ENCODE data around the gene TAF9B. TPM values are rescaled to one million over a fixed set of nuclear protein-coding genes. Genes with fewer than 3 reads are reported as not detected.

TAF9B gene
- total RNA-seq, 1 experiment from 2014 or later: 20.2 TPM

DNA sequence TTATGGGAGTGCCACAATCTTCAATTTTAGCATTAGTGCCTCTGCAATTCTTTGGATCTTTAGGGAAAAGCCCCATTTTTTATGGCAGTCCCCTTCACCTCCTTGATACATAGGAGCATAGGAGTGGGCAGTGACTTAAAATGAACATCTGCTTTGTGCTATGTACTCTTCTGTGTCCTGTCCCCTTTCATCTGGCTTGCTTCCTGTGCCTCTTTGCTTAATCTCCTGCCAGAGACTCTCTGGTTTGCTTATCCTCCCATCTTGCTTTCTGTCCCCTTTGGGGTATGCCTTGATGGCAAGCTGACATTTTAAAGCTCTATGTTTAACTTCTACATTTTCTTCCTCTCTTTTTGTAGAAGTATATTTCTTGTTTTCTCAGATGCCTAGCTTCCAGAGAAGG lies 23.1 kb downstream of the TAF9B start:
- no peak for ATAC-seq
- DNase-seq (ENCODE audit: low spot score): no peak
- ChIA-PET CTCF (no interaction called here), POLR2A (no interaction called here)
- H3K4me1 Mint-ChIP-seq: peaks cover 24% of the 10 kb centered on the region
- H3K9me3 Mint-ChIP-seq: no peaks in the 10 kb centered on the region
- 0 out of 2 replicates have a peak overlapping the region, but pooled peaks have one; percentile 68 for H3K27ac Mint-ChIP-seq
- H3K4me3 Mint-ChIP-seq: no peak overlapping the region
- H3K27me3 Mint-ChIP-seq (ENCODE audit: low read depth): no peaks in the 10 kb centered on the region
- no peak for TF ChIP-seq ZNF263 (CRISPR knock-in tag; IDR thresholded peaks at IDR 0.05; ENCODE audit: low read depth)
- TF ChIP-seq, protein P1, sequence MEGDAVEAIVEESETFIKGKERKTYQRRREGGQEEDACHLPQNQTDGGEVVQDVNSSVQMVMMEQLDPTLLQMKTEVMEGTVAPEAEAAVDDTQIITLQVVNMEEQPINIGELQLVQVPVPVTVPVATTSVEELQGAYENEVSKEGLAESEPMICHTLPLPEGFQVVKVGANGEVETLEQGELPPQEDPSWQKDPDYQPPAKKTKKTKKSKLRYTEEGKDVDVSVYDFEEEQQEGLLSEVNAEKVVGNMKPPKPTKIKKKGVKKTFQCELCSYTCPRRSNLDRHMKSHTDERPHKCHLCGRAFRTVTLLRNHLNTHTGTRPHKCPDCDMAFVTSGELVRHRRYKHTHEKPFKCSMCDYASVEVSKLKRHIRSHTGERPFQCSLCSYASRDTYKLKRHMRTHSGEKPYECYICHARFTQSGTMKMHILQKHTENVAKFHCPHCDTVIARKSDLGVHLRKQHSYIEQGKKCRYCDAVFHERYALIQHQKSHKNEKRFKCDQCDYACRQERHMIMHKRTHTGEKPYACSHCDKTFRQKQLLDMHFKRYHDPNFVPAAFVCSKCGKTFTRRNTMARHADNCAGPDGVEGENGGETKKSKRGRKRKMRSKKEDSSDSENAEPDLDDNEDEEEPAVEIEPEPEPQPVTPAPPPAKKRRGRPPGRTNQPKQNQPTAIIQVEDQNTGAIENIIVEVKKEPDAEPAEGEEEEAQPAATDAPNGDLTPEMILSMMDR (IDR thresholded peaks at IDR 0.05): no peak
- no peak for TF ChIP-seq KAT7 (CRISPR knock-in tag; IDR thresholded peaks at IDR 0.05; ENCODE audit: borderline replicate concordance)
- no peak for TF ChIP-seq ZNF671 (CRISPR knock-in tag; IDR thresholded peaks at IDR 0.05)
- TF ChIP-seq CREB1 (CRISPR knock-in tag; IDR thresholded peaks at IDR 0.05): no peak
- TF ChIP-seq ZNF512 (CRISPR knock-in tag; IDR thresholded peaks at IDR 0.05; ENCODE audit: borderline replicate concordance): no peak
- no peak for TF ChIP-seq MYBL2 (CRISPR knock-in tag; IDR thresholded peaks at IDR 0.05)
- TF ChIP-seq NFATC4 (CRISPR knock-in tag; IDR thresholded peaks at IDR 0.05): no peak
- no peak for TF ChIP-seq EMX1 (CRISPR knock-in tag; IDR thresholded peaks at IDR 0.05)
- TF ChIP-seq NR1H2 (CRISPR knock-in tag; IDR thresholded peaks at IDR 0.05): no peak
- no peak for TF ChIP-seq SMAD4 (CRISPR knock-in tag; IDR thresholded peaks at IDR 0.05)
- TF ChIP-seq GRHL2 (CRISPR knock-in tag; IDR thresholded peaks at IDR 0.05; ENCODE audit: insufficient replicate concordance, severe bottlenecking): no peak
- TF ChIP-seq, protein P2, sequence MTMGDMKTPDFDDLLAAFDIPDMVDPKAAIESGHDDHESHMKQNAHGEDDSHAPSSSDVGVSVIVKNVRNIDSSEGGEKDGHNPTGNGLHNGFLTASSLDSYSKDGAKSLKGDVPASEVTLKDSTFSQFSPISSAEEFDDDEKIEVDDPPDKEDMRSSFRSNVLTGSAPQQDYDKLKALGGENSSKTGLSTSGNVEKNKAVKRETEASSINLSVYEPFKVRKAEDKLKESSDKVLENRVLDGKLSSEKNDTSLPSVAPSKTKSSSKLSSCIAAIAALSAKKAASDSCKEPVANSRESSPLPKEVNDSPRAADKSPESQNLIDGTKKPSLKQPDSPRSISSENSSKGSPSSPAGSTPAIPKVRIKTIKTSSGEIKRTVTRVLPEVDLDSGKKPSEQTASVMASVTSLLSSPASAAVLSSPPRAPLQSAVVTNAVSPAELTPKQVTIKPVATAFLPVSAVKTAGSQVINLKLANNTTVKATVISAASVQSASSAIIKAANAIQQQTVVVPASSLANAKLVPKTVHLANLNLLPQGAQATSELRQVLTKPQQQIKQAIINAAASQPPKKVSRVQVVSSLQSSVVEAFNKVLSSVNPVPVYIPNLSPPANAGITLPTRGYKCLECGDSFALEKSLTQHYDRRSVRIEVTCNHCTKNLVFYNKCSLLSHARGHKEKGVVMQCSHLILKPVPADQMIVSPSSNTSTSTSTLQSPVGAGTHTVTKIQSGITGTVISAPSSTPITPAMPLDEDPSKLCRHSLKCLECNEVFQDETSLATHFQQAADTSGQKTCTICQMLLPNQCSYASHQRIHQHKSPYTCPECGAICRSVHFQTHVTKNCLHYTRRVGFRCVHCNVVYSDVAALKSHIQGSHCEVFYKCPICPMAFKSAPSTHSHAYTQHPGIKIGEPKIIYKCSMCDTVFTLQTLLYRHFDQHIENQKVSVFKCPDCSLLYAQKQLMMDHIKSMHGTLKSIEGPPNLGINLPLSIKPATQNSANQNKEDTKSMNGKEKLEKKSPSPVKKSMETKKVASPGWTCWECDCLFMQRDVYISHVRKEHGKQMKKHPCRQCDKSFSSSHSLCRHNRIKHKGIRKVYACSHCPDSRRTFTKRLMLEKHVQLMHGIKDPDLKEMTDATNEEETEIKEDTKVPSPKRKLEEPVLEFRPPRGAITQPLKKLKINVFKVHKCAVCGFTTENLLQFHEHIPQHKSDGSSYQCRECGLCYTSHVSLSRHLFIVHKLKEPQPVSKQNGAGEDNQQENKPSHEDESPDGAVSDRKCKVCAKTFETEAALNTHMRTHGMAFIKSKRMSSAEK (CRISPR knock-in tag; IDR thresholded peaks at IDR 0.05; ENCODE audit: borderline replicate concordance): no peak
- TF ChIP-seq IRF1 (CRISPR knock-in tag; IDR thresholded peaks at IDR 0.05): no peak
- TF ChIP-seq ZNF423 (CRISPR knock-in tag; IDR thresholded peaks at IDR 0.05): no peak
- TF ChIP-seq RELA (CRISPR knock-in tag; IDR thresholded peaks at IDR 0.05; ENCODE audit: borderline replicate concordance): no peak
- no peak for TF ChIP-seq HMGA2 (CRISPR knock-in tag; IDR thresholded peaks at IDR 0.05)
- H3K36me3 Mint-ChIP-seq: peaks cover 85% of the 10 kb centered on the region

GRCh38 chrX:78111140-78111931 lies 28.1 kb downstream of the TAF9B start:
- H3K9me3 Mint-ChIP-seq: no peaks in the 10 kb centered on the region
- H3K4me1 Mint-ChIP-seq: peaks cover 34% of the 10 kb centered on the region
- peaks cover 70% of the 10 kb centered on the region for H3K36me3 Mint-ChIP-seq
- H3K27me3 Mint-ChIP-seq (ENCODE audit: low read depth): no peaks in the 10 kb centered on the region
- H3K4me3 Mint-ChIP-seq: peak overlapping the region; percentile 45
- no peak overlapping the region; the same call in 1 of the 2 replicates for H3K27ac Mint-ChIP-seq
- ChIA-PET CTCF (no interaction called here), POLR2A (no interaction called here)
- peak; percentile 11 for DNase-seq (ENCODE audit: low spot score)
- no peak for ATAC-seq
- no peak for TF ChIP-seq AR (CRISPR knock-in tag; IDR thresholded peaks at IDR 0.05)
- no peak for TF ChIP-seq NFE2L1 (CRISPR knock-in tag; IDR thresholded peaks at IDR 0.05)
- TF ChIP-seq, protein P3, sequence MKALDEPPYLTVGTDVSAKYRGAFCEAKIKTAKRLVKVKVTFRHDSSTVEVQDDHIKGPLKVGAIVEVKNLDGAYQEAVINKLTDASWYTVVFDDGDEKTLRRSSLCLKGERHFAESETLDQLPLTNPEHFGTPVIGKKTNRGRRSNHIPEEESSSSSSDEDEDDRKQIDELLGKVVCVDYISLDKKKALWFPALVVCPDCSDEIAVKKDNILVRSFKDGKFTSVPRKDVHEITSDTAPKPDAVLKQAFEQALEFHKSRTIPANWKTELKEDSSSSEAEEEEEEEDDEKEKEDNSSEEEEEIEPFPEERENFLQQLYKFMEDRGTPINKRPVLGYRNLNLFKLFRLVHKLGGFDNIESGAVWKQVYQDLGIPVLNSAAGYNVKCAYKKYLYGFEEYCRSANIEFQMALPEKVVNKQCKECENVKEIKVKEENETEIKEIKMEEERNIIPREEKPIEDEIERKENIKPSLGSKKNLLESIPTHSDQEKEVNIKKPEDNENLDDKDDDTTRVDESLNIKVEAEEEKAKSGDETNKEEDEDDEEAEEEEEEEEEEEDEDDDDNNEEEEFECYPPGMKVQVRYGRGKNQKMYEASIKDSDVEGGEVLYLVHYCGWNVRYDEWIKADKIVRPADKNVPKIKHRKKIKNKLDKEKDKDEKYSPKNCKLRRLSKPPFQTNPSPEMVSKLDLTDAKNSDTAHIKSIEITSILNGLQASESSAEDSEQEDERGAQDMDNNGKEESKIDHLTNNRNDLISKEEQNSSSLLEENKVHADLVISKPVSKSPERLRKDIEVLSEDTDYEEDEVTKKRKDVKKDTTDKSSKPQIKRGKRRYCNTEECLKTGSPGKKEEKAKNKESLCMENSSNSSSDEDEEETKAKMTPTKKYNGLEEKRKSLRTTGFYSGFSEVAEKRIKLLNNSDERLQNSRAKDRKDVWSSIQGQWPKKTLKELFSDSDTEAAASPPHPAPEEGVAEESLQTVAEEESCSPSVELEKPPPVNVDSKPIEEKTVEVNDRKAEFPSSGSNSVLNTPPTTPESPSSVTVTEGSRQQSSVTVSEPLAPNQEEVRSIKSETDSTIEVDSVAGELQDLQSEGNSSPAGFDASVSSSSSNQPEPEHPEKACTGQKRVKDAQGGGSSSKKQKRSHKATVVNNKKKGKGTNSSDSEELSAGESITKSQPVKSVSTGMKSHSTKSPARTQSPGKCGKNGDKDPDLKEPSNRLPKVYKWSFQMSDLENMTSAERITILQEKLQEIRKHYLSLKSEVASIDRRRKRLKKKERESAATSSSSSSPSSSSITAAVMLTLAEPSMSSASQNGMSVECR (CRISPR knock-in tag; IDR thresholded peaks at IDR 0.05; ENCODE audit: borderline replicate concordance): no peak

All from WTC11 (cell line).